Retinal pigment epithelial cell (primary cell): ENCODE data around the gene DUSP16.

Source experiments
- DNase-seq: peaks from one replicate; pipeline ENCODE4 v3.0.0-alpha.2; 2010; ENCODE audit warnings: low read depth
- H3K4me3 ChIP-seq: 2 replicates; pipeline ENCODE4 v1.5.1; 2011; ENCODE audit warnings: mild to moderate bottlenecking, low read length, control low read depth, moderate library complexity
- CTCF ChIP-seq: conservative IDR thresholded peaks from 2 replicates; pipeline ENCODE4 v1.5.1; 2011; ENCODE audit warnings: low read depth, low read length, control low read depth, inconsistent platforms

Gene DUSP16

GRCh38 chr12:12467688-12468261 is 94.9 kb downstream of the DUSP16 start:
- DNase-seq = no peak
- no peak for TF ChIP-seq CTCF

GRCh38 chr12:12467264-12467663 is 95.4 kb downstream of the DUSP16 start:
- no peak for TF ChIP-seq CTCF
- no peak overlapping the region for H3K4me3 ChIP-seq
- no peak for DNase-seq

More at GRCh38 chr12:12467688-12468261, 94.9 kb downstream of the DUSP16 start:
- no peak overlapping the region for H3K4me3 ChIP-seq

GRCh38 chr12:12466157-12466556 is 96.5 kb downstream of the DUSP16 start:
- H3K4me3 ChIP-seq = no peak overlapping the region
- no peak for DNase-seq

GRCh38 chr12:12465522-12465921 is 97.1 kb downstream of the DUSP16 start:
- TF ChIP-seq CTCF = no peak
- DNase-seq = no peak
- no peak overlapping the region for H3K4me3 ChIP-seq

More at GRCh38 chr12:12466157-12466556, 96.5 kb downstream of the DUSP16 start:
- no peak for TF ChIP-seq CTCF

GRCh38 chr12:12461923-12462315 is 100.7 kb downstream of the DUSP16 start:
- TF ChIP-seq CTCF = no peak
- DNase-seq = no peak
- no peak overlapping the region for H3K4me3 ChIP-seq

GRCh38 chr12:12460935-12461922 is 101.4 kb downstream of the DUSP16 start:
- DNase-seq = no peak
- H3K4me3 ChIP-seq = no peak overlapping the region
- no peak for TF ChIP-seq CTCF
